Smooth muscle cell (in vitro differentiated cells): Measurements from ENCODE around the gene CAMTA1. TPM values are rescaled to one million over a fixed set of nuclear protein-coding genes. Genes with fewer than 3 reads are reported as not detected.

Source experiments
- DNase-seq: peaks from one replicate; lab custom pipeline; 2025; ENCODE audit not compliant: unreplicated experiment; lab: John Stamatoyannopoulos, UW
- H2AFZ ChIP-seq: fragments of 200-600 bp; sonication (generic); 2 replicates; pipeline ENCODE4 v1.6.0; 2016; ENCODE audit warnings: antibody characterized with exemption, low read depth, mild to moderate bottlenecking
- H3F3A ChIP-seq: fragments of 200-600 bp; sonication (generic); 2 replicates; pipeline ENCODE4 v1.6.0; 2017; ENCODE audit warnings: antibody characterized with exemption, low read depth
- H3K27ac ChIP-seq: fragments of 200-600 bp; sonication (generic); 2 replicates; pipeline ENCODE4 v1.5.1; 2016; ENCODE audit warnings: low read depth, mild to moderate bottlenecking
- H3K27me3 ChIP-seq: fragments of 200-600 bp; sonication (generic); 2 replicates; pipeline ENCODE4 v1.6.1; 2016; ENCODE audit warnings: low read depth, mild to moderate bottlenecking
- H3K36me3 ChIP-seq: fragments of 200-600 bp; sonication (generic); 2 replicates; pipeline ENCODE4 v1.5.1; 2016; ENCODE audit warnings: low read depth
- H3K4me1 ChIP-seq: fragments of 200-600 bp; sonication (generic); 2 replicates; pipeline ENCODE4 v1.5.1; 2016; ENCODE audit warnings: low read depth
- H3K4me2 ChIP-seq: fragments of 200-600 bp; sonication (generic); 2 replicates; pipeline ENCODE4 v1.6.0; 2016; ENCODE audit warnings: mild to moderate bottlenecking
- H3K4me3 ChIP-seq: fragments of 200-600 bp; sonication (generic); 2 replicates; pipeline ENCODE4 v1.5.1; 2016; ENCODE audit warnings: mild to moderate bottlenecking
- H3K79me2 ChIP-seq: fragments of 200-600 bp; sonication (generic); 2 replicates; pipeline ENCODE4 v1.6.0; 2016; ENCODE audit warnings: low read depth, mild to moderate bottlenecking
- H3K9ac ChIP-seq: fragments of 200-600 bp; sonication (generic); 2 replicates; pipeline ENCODE4 v1.6.0; 2016; ENCODE audit warnings: low read depth
- H3K9me3 ChIP-seq: fragments of 200-600 bp; sonication (generic); replicated peaks from 2 replicates; pipeline ENCODE4 v1.5.1; 2016; ENCODE audit warnings: low read depth
- H4K20me1 ChIP-seq: fragments of 200-600 bp; sonication (generic); 2 replicates; pipeline ENCODE4 v1.6.0; 2016; ENCODE audit warnings: low read depth
- WGBS: methylation state at CpG from one replicate; pipeline ENCODE4 v1.1.7; 2016; ENCODE audit warnings: low lambda C conversion rate; 5-methylcytosine and 5-hydroxymethylcytosine counted together
- polyA plus RNA-seq: library from polyadenylated mRNA; unstranded; fragments of >200 nt; fragmentation: Nextera tagmentation; extraction: Ambion mirVana; gene quantifications from 2 replicates; pipeline ENCODE4 v1.2.1, GENCODE V29; 2016
- total RNA-seq: library from RNA; depleted of rRNA; stranded (reverse); fragments of >200 nt; gene quantifications from 2 replicates; pipeline ENCODE4 v1.2.3, GENCODE V29; 2014
- TF ChIP-seq, protein P1 (sequence below): fragments of 200-600 bp; sonication (generic); IDR thresholded peaks from 2 replicates; pipeline ENCODE4 v1.5.1; 2017; ENCODE audit warnings: borderline replicate concordance, mild to moderate bottlenecking, antibody characterized with exemption; ENCODE audit not compliant: insufficient read depth, poor library complexity, severe bottlenecking

Gene CAMTA1
- total and polyA plus RNA-seq, 2 experiments from 2014 or later = 139 to 145 TPM

DNA sequence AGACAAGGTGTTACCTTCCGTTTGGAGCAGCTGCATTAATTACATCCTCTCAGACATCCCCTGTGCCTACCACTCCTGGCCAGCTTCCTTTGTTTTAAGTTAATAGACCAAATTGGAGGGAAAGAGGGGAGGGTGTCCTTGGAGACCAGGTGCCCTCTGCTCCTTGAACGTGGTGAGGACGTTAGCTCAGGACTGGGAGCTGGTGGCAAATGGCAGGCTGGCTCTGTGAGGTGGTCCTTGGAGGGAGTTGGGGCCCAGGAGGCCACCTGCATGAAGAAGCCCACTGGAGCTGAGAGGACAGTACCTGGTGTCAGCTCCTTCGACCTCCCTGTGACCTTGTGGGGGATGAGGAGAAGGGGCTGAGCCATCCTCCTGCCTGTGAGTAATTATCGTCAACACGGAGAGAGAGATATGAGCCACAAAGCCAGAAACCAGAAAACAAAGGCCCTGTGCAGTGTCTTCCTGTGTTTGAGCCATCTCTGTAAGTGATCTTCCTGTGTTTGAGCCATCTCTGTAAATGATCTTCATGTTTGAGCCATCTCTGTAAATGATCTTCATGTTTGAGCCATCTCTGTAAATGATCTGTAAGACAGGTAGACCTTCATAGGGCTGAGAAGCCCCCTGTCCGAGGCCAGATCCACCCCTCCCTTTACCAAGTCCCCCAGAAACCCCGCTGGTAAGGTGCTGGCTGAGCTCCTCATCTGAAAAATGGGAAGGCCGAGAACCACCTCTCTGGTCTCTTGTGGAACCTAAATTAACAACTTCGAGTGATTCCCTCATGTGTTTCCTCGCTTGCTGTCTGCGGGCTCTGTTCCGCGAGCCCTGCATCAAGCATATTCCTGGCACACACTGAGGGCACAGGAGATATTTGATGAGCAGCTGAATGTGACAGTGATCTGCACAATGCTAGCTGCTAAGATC, 126.0 kb downstream of the CAMTA1 start:
- H3K27ac ChIP-seq = no peak overlapping the region
- no peak overlapping the region for H3K4me2 ChIP-seq
- H3K9me3 ChIP-seq = no peaks in the 10 kb centered on the region
- no peak overlapping the region for H3K9ac ChIP-seq
- no peaks in the 10 kb centered on the region for H3F3A ChIP-seq
- no peaks in the 10 kb centered on the region for H4K20me1 ChIP-seq
- H3K4me3 ChIP-seq = no peak overlapping the region
- TF ChIP-seq, protein P1, sequence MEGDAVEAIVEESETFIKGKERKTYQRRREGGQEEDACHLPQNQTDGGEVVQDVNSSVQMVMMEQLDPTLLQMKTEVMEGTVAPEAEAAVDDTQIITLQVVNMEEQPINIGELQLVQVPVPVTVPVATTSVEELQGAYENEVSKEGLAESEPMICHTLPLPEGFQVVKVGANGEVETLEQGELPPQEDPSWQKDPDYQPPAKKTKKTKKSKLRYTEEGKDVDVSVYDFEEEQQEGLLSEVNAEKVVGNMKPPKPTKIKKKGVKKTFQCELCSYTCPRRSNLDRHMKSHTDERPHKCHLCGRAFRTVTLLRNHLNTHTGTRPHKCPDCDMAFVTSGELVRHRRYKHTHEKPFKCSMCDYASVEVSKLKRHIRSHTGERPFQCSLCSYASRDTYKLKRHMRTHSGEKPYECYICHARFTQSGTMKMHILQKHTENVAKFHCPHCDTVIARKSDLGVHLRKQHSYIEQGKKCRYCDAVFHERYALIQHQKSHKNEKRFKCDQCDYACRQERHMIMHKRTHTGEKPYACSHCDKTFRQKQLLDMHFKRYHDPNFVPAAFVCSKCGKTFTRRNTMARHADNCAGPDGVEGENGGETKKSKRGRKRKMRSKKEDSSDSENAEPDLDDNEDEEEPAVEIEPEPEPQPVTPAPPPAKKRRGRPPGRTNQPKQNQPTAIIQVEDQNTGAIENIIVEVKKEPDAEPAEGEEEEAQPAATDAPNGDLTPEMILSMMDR = no peak
- DNase-seq = no peak
- no peak overlapping the region for H2AFZ ChIP-seq
- H3K36me3 ChIP-seq = no peaks in the 10 kb centered on the region
- no peaks in the 10 kb centered on the region for H3K79me2 ChIP-seq
- WGBS = 89% methylated on average over 14 of the region's 14 CpGs
- no peaks in the 10 kb centered on the region for H3K4me1 ChIP-seq
- no peaks in the 10 kb centered on the region for H3K27me3 ChIP-seq

DNA sequence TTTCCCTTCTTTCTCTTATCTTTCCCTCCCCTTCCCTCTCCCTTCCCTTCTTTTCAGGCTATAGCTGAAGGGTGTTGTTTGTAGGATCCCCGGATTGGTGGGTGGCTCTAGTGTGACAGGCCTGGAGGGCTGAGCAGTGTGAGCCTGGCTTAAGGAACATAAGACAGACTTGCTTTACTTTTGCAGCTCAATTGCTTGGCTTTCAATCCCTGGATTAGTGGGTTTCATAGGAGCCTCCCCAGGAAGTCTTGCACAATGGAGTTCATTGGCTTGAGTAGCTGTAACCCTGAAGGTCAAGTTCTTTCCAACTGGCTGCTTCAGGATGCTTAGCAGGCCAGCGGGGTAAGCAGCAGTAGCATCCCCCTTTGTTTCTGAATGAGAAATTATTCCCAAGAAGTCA, 126.7 kb downstream of the CAMTA1 start:
- Histone ChIP-seq H3K4me1 (no peaks in the 10 kb centered on the region), H3K4me2 (no peak overlapping the region), H3K9me3 (no peaks in the 10 kb centered on the region), H3K27me3 (no peaks in the 10 kb centered on the region), H3F3A (no peaks in the 10 kb centered on the region), H2AFZ (no peak overlapping the region), H3K79me2 (no peaks in the 10 kb centered on the region), H3K27ac (no peak overlapping the region), H4K20me1 (no peaks in the 10 kb centered on the region), H3K9ac (no peak overlapping the region), H3K36me3 (no peaks in the 10 kb centered on the region), H3K4me3 (no peak overlapping the region)
- TF ChIP-seq, protein P1 = no peak
- WGBS = 31% methylated on average over 2 of the region's 2 CpGs
- DNase-seq = no peak

DNA sequence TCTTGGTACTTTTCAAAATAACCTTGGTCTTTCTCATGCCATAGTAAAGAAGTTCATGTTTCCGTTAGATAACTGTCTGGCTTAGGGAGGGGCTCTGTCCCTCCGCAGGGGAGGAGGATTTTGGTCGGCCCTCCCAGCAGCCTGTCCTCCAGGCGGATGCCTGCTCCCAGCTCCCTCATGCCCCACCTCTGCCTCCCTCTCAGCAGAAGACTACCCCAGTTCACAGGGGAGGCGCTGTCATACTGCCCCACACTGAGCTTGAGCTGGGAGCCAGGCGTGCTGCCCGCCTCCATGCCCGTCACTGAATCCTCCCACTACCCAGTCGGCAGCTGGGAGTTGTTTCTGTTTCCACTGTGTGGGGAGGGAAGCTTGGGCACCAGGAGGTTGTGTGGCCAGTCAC, 127.3 kb downstream of the CAMTA1 start:
- H3K4me2 ChIP-seq = no peak overlapping the region
- H3K9me3 ChIP-seq = no peaks in the 10 kb centered on the region
- no peaks in the 10 kb centered on the region for H3K79me2 ChIP-seq
- 70% methylated on average over 9 of the region's 9 CpGs for WGBS
- no peak overlapping the region for H2AFZ ChIP-seq
- H4K20me1 ChIP-seq = no peaks in the 10 kb centered on the region
- no peaks in the 10 kb centered on the region for H3K27me3 ChIP-seq
- TF ChIP-seq, protein P1 = no peak
- no peak for DNase-seq
- no peaks in the 10 kb centered on the region for H3F3A ChIP-seq
- H3K27ac ChIP-seq = no peak overlapping the region
- no peaks in the 10 kb centered on the region for H3K4me1 ChIP-seq
- no peak overlapping the region for H3K4me3 ChIP-seq
- no peaks in the 10 kb centered on the region for H3K36me3 ChIP-seq
- H3K9ac ChIP-seq = no peak overlapping the region
